VCaP (cell line): ENCODE results near the gene CATSPERZ.

Source experiments
- H3K27ac ChIP-seq: fragments of 450-650 bp; 2 replicates; pipeline ENCODE4 v1.5.1; 2017
- TF ChIP-seq, protein P1 (sequence below): fragments of 450-650 bp; conservative IDR thresholded peaks from 2 replicates; pipeline ENCODE4 v1.5.1; 2017; ENCODE audit warnings: mild to moderate bottlenecking, moderate library complexity

CATSPERZ gene

DNA sequence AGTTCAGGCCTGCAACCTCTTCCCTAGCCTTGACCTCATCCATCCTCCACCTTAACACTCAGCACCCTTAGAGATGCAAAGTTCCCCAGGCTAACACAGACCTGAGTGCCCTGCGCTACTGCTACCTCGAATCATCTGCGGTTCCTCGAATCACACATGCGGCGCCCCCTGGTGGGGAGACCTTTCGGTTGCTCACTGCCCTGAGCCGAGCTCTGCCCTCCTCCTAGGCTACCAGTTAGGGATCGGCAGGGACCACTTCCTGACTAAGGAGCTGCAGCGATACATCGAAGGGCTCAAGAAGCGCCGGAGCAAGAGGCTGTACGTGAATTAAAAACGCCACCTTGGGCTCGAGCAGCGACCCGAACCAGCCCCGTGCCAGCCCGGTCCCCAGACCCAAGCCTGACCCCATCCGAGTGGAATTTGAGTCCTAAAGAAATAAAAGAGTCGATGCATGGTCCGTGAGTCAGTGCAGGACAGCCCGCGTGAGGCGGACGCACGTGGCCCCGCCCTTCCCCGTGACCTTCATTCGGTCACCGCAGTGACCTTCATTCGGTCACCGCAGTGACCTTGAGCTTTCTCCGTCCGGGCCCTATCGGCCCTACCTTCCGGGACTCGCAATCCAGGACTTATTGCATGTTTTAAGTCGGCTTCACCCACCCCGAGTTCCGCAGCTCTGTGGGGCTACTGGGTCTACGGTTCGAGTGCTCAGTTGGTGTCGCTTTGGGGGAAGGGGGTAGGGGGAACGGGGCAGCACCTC is 4.3 kb downstream of the CATSPERZ start:
- TF ChIP-seq, protein P1, sequence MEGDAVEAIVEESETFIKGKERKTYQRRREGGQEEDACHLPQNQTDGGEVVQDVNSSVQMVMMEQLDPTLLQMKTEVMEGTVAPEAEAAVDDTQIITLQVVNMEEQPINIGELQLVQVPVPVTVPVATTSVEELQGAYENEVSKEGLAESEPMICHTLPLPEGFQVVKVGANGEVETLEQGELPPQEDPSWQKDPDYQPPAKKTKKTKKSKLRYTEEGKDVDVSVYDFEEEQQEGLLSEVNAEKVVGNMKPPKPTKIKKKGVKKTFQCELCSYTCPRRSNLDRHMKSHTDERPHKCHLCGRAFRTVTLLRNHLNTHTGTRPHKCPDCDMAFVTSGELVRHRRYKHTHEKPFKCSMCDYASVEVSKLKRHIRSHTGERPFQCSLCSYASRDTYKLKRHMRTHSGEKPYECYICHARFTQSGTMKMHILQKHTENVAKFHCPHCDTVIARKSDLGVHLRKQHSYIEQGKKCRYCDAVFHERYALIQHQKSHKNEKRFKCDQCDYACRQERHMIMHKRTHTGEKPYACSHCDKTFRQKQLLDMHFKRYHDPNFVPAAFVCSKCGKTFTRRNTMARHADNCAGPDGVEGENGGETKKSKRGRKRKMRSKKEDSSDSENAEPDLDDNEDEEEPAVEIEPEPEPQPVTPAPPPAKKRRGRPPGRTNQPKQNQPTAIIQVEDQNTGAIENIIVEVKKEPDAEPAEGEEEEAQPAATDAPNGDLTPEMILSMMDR, result peak; percentile 100
- peak overlapping the region; percentile 95 for H3K27ac ChIP-seq

DNA sequence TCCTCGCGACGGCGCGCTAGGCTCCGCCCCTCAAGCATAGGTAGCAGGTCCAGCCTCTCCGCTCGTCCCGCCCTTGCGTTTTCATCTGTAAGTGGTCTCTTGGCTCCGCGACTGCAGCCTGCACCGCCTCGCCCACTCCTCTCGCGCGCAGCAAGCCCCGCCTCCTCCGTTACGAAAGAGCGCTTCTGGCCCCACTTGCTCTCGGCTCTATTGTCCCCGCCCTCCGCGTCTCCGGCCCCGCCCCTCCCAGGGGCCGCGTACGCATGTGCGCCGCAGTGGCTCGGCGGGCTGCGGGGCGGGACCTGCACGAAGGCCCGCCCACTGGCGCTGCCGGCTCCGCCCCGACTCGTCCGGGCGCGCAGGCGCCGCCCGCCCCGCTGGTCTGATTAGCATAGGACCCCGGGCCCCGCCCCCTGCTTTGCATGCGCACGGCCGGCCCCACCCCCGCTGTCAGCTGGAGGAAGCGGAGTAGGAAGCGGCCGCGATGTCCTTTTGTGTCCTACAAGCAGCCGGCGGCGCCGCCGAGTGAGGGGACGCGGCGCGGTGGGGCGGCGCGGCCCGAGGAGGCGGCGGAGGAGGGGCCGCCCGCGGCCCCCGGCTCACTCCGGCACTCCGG is 5.0 kb downstream of the CATSPERZ start, which contains the start of gene ESRRA:
Gene ESRRA (plus strand): TSS at position 450 of the 616 bp plus-strand sequence. CDS start 1,656 bp downstream, outside the sequence.
- H3K27ac ChIP-seq, result peak within 1 kb of the TSS; percentile 95
- TF ChIP-seq, protein P1, result no peak

DNA sequence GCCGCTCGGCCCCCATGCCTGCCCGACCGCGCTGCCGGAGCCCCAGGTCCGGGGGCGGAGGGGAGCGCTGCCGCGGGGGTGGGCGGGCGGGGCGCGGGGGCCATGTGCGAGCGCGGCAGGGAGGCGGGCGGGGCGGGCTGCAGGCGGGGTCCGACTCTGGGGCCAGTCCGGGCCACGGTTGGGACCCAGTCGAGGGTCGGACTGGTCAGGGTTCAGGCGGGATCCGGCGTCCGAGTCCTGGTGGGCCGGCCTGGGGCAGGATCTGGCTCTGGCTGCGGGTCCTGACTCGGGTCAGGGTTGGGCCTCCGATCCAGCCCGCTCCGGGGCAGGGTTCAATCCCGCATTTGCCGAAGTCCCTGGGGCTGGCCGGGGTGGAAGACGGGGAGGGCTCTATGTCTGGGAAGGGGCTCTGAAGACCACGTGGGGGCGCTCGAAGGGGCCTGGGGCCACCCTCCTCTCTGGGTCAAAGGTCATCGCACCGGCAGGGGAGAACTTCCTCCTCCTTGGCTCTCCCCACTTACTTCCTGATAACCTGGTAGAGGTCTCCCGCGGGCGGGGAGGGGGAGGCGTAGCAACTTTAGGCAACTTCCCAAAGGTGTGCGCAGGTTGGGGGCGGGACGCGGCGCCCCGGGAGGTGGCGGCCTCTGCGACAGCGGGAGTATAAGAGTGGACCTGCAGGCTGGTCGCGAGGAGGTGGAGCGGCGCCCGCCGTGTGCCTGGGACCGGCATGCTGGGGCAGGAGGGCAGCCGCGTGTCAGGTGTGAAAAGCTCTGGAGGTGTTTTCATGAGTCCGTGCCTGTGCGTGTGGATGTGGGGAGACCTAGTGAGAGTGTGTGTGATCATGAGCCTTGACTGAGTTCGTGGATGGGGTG is 5.8 kb downstream of the CATSPERZ start:
- TF ChIP-seq, protein P1, result peak; percentile 96
- peak overlapping the region; percentile 95 for H3K27ac ChIP-seq

DNA sequence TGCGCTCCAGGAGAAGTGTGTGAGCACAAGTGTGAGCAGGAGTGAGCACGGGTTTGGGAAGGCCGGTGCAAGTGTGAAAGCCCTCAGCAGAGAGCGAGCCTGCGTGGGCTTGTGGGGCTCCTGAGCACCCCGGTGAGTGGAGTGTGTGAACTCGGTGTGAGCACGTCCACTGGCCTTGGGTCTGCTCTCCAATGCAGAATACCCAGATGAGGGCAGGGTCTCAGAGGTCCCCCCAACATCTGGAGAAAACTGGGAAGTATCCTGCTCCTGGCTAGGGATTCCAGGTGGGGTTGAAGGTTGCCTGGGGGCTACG is 6.4 kb downstream of the CATSPERZ start:
- TF ChIP-seq, protein P1, result no peak
- peak overlapping the region; percentile 95 for H3K27ac ChIP-seq

DNA sequence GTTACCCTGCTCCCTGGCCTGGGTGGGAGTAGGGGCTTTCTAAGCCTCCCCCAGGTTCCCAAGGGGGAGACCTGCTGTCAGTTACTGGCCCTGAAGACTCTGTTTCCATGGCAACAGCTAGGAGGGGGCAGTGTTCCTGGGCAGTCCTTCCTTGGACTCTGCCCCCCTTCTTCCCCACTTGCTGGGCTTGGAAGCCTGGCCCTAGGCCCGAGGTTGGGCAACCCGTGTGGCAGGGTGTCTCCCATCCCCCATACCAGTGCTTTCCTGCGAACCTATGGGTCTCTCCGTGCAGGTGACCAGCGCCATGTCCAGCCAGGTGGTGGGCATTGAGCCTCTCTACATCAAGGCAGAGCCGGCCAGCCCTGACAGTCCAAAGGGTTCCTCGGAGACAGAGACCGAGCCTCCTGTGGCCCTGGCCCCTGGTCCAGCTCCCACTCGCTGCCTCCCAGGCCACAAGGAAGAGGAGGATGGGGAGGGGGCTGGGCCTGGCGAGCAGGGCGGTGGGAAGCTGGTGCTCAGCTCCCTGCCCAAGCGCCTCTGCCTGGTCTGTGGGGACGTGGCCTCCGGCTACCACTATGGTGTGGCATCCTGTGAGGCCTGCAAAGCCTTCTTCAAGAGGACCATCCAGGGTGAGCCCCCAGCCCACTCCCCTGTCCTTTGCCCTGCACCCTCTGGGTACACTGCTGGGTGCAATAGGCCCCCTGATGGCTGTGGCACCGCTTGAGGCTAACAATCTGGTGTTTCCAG is 6.9 kb downstream of the CATSPERZ start:
- TF ChIP-seq, protein P1, result no peak
- peak overlapping the region; percentile 95 for H3K27ac ChIP-seq

DNA sequence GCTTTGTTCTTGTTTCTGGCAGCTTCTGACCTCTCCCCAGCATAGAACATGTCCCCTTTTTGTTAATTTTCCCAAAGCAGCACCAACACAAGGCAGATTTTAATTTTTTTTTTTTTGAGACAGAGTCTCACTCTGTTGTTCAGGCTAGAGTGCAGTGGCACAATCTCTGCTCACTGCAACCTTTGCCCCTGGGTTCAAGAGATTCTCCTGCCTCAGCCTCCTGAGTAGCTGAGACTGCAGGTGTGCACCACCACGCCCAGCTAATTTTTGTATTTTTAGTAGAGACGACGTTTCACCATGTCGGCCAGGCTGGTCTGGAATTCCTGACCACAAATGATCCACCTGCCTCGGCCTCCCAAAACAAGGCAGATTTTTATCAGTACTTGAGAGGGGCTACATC is 7.6 kb downstream of the CATSPERZ start:
- peak overlapping the region; percentile 95 for H3K27ac ChIP-seq

DNA sequence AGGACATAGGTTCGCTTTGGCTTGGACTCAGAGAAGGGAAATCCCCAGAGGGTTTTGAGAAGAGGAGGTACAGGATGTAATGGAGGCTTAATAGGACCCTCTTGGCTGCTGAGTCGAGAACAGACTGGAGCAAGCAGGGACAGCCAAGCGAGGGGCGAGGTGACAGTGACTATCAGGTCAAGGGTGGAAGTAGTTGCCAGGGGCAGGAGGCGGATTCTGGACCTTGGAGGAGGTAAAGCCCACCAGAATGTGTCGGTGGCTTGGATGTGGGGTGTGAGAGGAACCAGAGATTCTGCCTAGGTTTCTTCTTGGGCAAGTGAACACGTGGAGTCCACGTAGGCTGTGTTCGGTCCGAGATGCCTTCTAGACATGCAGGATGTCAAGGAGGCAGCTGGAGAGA is 12.8 kb downstream of the CATSPERZ start:
- H3K27ac ChIP-seq, result peak overlapping the region; percentile 100
- TF ChIP-seq, protein P1, result no peak
